AG10803 (cell line): ENCODE measurements around the gene SAFB2.

Experiments
- DNase-seq: peaks from one replicate; pipeline ENCODE4 v3.0.0; 2010; ENCODE audit warnings: low read depth
- H3K4me3 ChIP-seq: 2 replicates; pipeline ENCODE4 v1.5.1; 2011; ENCODE audit warnings: mild to moderate bottlenecking, low read length, control low read depth
- TF ChIP-seq, protein P1 (sequence below): conservative IDR thresholded peaks from 2 replicates; pipeline ENCODE4 v1.5.1; 2011; ENCODE audit warnings: mild to moderate bottlenecking, low read length, control low read depth, inconsistent platforms

Gene SAFB2

DNA sequence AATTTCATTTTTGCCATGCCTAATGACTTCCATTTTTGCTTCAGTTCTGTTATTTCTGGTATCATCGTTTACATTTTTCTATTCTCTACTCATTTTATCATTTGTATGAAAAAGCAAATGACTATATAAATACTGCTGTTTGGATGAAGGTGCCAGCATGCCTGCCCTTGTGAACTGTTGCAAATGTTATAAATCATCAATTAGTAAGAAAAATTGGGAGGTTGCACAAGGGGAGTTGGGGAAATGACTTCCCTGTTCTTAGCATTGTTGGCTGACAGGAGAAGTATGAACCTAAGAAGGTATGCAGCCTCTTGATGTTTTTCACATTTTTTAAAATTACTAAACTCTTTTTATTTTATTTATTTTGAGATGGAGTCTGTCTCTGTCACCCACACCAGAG, 15.4 kb upstream of the SAFB2 start:
- DNase-seq = peak; percentile 89
- TF ChIP-seq, protein P1, sequence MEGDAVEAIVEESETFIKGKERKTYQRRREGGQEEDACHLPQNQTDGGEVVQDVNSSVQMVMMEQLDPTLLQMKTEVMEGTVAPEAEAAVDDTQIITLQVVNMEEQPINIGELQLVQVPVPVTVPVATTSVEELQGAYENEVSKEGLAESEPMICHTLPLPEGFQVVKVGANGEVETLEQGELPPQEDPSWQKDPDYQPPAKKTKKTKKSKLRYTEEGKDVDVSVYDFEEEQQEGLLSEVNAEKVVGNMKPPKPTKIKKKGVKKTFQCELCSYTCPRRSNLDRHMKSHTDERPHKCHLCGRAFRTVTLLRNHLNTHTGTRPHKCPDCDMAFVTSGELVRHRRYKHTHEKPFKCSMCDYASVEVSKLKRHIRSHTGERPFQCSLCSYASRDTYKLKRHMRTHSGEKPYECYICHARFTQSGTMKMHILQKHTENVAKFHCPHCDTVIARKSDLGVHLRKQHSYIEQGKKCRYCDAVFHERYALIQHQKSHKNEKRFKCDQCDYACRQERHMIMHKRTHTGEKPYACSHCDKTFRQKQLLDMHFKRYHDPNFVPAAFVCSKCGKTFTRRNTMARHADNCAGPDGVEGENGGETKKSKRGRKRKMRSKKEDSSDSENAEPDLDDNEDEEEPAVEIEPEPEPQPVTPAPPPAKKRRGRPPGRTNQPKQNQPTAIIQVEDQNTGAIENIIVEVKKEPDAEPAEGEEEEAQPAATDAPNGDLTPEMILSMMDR = no peak
- no peak overlapping the region for H3K4me3 ChIP-seq

DNA sequence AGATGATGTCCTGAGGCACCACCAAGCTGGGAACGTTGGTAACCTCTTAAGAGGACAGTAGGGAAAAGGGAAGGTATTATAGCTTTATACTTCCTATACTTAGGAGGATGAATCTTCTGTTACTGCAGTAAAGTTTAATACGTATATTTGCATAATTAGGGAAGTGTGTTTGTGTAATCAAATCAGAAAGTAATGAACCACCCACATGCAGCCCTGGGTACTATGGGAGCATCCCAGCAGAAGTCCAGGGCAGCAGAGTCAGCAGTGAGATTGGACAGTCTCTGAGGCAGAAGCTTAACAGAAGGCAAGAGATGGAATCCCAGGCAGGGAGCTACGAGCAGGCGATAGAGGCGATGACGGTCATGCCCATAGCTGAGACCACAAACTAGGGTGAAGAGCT, 12.9 kb upstream of the SAFB2 start:
- no peak for DNase-seq
- no peak overlapping the region for H3K4me3 ChIP-seq
- TF ChIP-seq, protein P1 = no peak

DNA sequence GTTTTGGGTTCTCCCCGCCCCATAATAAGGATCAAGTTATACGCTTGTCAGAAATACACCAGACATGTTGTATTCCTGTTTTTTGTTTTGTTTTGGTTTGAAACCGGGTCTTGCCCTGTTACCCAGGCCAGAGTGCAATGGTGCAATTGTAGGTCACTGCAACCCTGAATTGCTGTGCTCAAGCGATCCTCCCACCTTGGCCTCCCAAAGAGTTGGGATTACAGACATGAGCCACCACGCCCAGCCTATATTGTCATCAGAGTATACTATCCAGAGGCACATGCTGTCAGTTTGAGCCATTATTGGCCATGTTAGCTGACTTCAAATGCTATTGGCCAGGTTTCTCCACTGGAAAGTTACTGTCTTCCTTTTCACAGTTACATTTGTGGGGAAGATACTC, 10.1 kb upstream of the SAFB2 start:
- TF ChIP-seq, protein P1 = no peak

DNA sequence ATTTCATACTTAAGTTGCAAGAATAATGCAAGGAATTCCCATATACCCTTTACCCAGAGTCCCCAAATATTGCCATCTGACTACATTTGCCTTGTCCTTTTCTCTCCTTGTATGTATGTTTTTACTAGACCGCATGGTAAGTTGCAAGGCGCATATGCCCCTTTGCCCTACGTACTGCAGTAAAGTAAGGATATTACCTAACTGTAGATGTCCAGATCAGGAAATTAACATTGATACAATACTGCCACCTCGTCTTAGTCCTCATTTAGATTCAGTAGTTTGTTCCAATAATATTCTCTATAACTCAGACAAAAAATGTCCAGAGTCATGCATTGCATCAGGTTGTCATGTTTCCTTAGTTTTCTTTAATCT, 9.7 kb upstream of the SAFB2 start:
- TF ChIP-seq, protein P1 = no peak
- DNase-seq = no peak
- no peak overlapping the region for H3K4me3 ChIP-seq

More for the DNA sequence above, 10.1 kb upstream of the SAFB2 start:
- DNase-seq = no peak
- no peak overlapping the region for H3K4me3 ChIP-seq

DNA sequence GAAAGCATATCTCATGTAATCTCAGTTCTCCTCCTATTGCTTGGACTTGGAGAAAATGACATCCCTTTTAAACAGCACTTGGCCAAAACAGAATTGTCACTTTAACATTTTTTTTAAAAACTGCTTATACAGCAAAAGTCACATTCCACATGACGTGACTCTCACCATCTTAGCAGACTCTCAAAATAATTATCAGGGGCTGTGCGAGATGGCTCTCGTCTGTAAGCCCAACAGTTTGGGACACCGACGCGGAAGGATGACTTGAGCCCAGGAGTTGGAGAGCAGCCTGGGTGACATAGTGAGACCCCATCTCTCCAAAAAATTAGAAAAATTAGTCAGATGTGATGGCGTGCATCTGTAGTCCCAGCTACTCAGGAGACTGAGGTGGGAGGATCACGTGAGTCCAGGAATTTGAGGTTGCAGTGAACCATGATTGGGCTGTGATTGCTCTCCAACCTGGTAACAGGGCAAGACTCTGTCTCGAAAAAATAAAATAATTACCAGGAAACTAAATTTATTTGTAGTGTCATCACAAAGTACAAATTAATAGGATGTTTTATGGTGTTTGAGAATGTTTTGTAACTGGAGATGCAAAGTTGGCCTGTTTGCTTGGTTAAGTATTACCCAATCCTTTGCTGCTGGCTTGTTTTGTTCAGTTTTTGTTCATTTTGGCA, 9.1 kb upstream of the SAFB2 start:
- TF ChIP-seq, protein P1 = no peak
- H3K4me3 ChIP-seq = no peak overlapping the region
- DNase-seq = peak; percentile 58

DNA sequence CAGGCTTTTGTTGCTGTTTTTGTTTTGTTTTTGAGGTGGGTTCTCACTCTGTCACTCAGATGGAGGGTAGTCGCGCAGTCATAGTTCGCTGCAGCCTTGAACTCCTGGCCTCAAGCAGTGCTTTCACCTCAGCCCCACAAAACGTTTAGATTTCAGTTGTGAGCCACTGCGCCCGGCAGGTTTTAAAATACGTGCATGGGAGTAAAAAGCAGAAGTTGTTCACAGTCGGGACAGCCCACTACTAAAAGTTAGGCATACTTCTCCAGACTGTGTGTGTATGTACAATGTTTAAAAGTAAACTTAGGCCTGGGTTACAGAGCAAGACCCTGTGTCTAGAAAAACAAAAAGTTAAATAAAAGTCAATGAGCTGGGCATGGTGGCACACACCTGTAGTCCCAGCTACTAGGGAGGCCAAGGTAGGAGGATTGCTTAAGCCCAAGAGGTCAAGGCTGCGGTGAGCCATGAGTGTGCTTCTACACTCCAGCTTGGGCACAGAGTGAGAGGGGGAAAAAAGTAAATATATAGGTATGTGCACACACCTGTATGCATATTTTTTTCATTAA, 6.4 kb upstream of the SAFB2 start:
- DNase-seq = no peak
- H3K4me3 ChIP-seq = no peak overlapping the region

DNA sequence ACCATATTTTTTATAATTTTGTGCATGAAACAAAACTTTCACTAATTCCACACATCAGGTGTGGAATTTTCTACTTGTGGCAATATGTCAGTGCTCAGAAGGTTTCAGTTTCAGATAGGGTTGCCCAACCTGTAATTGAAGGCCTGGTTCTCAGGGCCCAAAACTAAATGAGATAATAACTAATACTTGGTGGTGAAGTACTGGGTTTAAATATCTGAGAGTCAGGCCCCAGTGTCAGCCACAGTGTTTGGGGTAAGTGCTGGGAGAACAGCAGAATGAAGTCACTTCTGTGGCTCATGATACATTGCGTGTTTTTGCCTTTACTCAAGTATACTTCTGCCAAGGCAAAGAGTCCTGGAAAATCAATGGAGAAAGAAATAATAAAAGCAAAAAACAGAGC, 5.9 kb upstream of the SAFB2 start:
- TF ChIP-seq, protein P1 = no peak
- peak; percentile 81 for DNase-seq
- H3K4me3 ChIP-seq = no peak overlapping the region

More for the DNA sequence above, 6.4 kb upstream of the SAFB2 start:
- TF ChIP-seq, protein P1 = no peak
